Measurements from ENCODE around the gene CNFN. TPM values are rescaled to one million over a fixed set of nuclear protein-coding genes. Genes with fewer than 3 reads are reported as not detected.

CNFN gene
- total RNA-seq, 2 donors from 2014 or later = not detected

GRCh38 chr19:42386974-42387707 lies 3.0 kb downstream of the CNFN start:
- Histone ChIP-seq H3K4me1 (peaks cover 8% of the 10 kb centered on the region), H3K27me3 (no peaks in the 10 kb centered on the region), H3K4me3 (peak overlapping the region in 1 of 2 donors; percentile 9), H3K27ac (peak overlapping the region; percentile 11 to 74 (median 34)), H3K9me3 (no peaks in the 10 kb centered on the region), H3K36me3 (replicated peaks in 1 of 2; ENCODE audit: insufficient read depth in 1 of 2, low read depth in 2 of 2) (no peaks in the 10 kb centered on the region)
- intact Hi-C loops (cut with DNase I) = no loop called here
- ATAC-seq = peak; percentile 82
- DNase-seq = peak; percentile 59 to 74 (median 63)
- 2% methylated on average over 9 to 42 of the region's 48 CpGs for WGBS, 2 donors
- peak in 1 of 3 donors; percentile 30 for TF ChIP-seq POLR2A (IDR thresholded peaks at IDR 0.05)
- TF ChIP-seq CTCF (IDR thresholded peaks at IDR 0.05) = peak in 6 of 7 experiments; percentile 14 to 53 (median 46)

GRCh38 chr19:42380155-42380554 lies 9.9 kb downstream of the CNFN start:
- Histone ChIP-seq H3K36me3 (replicated peaks in 1 of 2; ENCODE audit: insufficient read depth in 1 of 2, low read depth in 2 of 2) (no peaks in the 10 kb centered on the region), H3K4me3 (no peak overlapping the region), H3K27ac (no peak overlapping the region), H3K9me3 (no peaks in the 10 kb centered on the region), H3K27me3 (peaks cover 0 to 6% of the 10 kb centered on the region in 2 donors), H3K4me1 (no peaks in the 10 kb centered on the region)
- DNase-seq (no peak), ATAC-seq (no peak)
- WGBS, 2 donors = 65 to 71% methylated on average over 6 of the region's 6 CpGs
- intact Hi-C loops (cut with DNase I) = no loop called here
- TF ChIP-seq POLR2A (IDR thresholded peaks at IDR 0.05) (no peak), CTCF (IDR thresholded peaks at IDR 0.05) (no peak)

GRCh38 chr19:42378225-42379215 lies 11.6 kb downstream of the CNFN start:
- no peaks in the 10 kb centered on the region for H3K4me1 ChIP-seq
- peaks cover 0 to 6% of the 10 kb centered on the region in 2 donors for H3K27me3 ChIP-seq
- no peaks in the 10 kb centered on the region for H3K36me3 ChIP-seq (replicated peaks in 1 of 2; ENCODE audit: insufficient read depth in 1 of 2, low read depth in 2 of 2)
- no peaks in the 10 kb centered on the region for H3K9me3 ChIP-seq
- DNase-seq (no peak), ATAC-seq (no peak)
- no peak overlapping the region for H3K27ac ChIP-seq
- 62 to 69% methylated on average over 16 to 17 of the region's 17 CpGs for WGBS, 2 donors
- intact Hi-C loops (cut with DNase I) = no loop called here
- H3K4me3 ChIP-seq = no peak overlapping the region
- TF ChIP-seq POLR2A (IDR thresholded peaks at IDR 0.05) (no peak), CTCF (IDR thresholded peaks at IDR 0.05) (no peak)

GRCh38 chr19:42376177-42376555 lies 13.9 kb downstream of the CNFN start:
- WGBS, 2 donors = 95 to 98% methylated on average over 14 to 16 of the region's 17 CpGs
- H3K36me3 ChIP-seq (replicated peaks in 1 of 2; ENCODE audit: insufficient read depth in 1 of 2, low read depth in 2 of 2) = no peaks in the 10 kb centered on the region
- intact Hi-C loops (cut with DNase I) = no loop called here

More at GRCh38 chr19:42376177-42376555, 13.9 kb downstream of the CNFN start:
- no peak overlapping the region for H3K27ac ChIP-seq
- DNase-seq (no peak), ATAC-seq (no peak)
- no peaks in the 10 kb centered on the region for H3K4me1 ChIP-seq
- peaks cover 0 to 6% of the 10 kb centered on the region in 2 donors for H3K27me3 ChIP-seq
- no peak for TF ChIP-seq POLR2A (IDR thresholded peaks at IDR 0.05)
- TF ChIP-seq CTCF (IDR thresholded peaks at IDR 0.05) = no peak
- H3K4me3 ChIP-seq = no peak overlapping the region
- no peaks in the 10 kb centered on the region for H3K9me3 ChIP-seq
